ENCODE measurements around the gene AGAP1.

AGAP1 gene

GRCh38 chr2:235511187-235511661, 17.4 kb downstream of the AGAP1 start:
- no peak for DNase-seq

GRCh38 chr2:235511751-235512698, 18.2 kb downstream of the AGAP1 start:
- DNase-seq = no peak

- no peak for DNase-seq
These were observed 18.8 kb downstream of the AGAP1 start for GRCh38 chr2:235512699-235513053.

GRCh38 chr2:235513984-235514626, 20.3 kb downstream of the AGAP1 start:
- DNase-seq = no peak

- DNase-seq = no peak
These were observed 21.0 kb downstream of the AGAP1 start for GRCh38 chr2:235514627-235515363.

GRCh38 chr2:235515364-235515742, 21.5 kb downstream of the AGAP1 start:
- DNase-seq = no peak

GRCh38 chr2:235515821-235516220, 22.0 kb downstream of the AGAP1 start:
- no peak for DNase-seq

- DNase-seq = no peak
These were observed 22.4 kb downstream of the AGAP1 start for GRCh38 chr2:235516257-235516656.

GRCh38 chr2:235518322-235519090, 24.7 kb downstream of the AGAP1 start:
- no peak for DNase-seq

GRCh38 chr2:235520787-235521186, 26.9 kb downstream of the AGAP1 start:
- no peak for DNase-seq

- no peak for DNase-seq
These were observed 28.0 kb downstream of the AGAP1 start for GRCh38 chr2:235521844-235522243.

GRCh38 chr2:235523021-235523420, 29.2 kb downstream of the AGAP1 start:
- DNase-seq = no peak

GRCh38 chr2:235523486-235524150, 29.8 kb downstream of the AGAP1 start:
- DNase-seq = no peak

- DNase-seq = no peak
These were observed 32.3 kb downstream of the AGAP1 start for GRCh38 chr2:235526166-235526565.

GRCh38 chr2:235527806-235528469, 34.1 kb downstream of the AGAP1 start:
- DNase-seq = no peak

GRCh38 chr2:235529621-235530020, 35.8 kb downstream of the AGAP1 start:
- DNase-seq = no peak

GRCh38 chr2:235530735-235531134, 36.9 kb downstream of the AGAP1 start:
- no peak for DNase-seq

- DNase-seq = no peak
These were observed 38.5 kb downstream of the AGAP1 start for GRCh38 chr2:235532307-235532706.

- DNase-seq = no peak
These were observed 39.4 kb downstream of the AGAP1 start for GRCh38 chr2:235533198-235533597.

- no peak for DNase-seq
These were observed 40.0 kb downstream of the AGAP1 start for GRCh38 chr2:235533616-235534385.

Measured in CD4-positive, alpha-beta T cell treated with Interleukin-6 for 4 hours (primary cell).